CD4-positive, alpha-beta T cell (primary cell): ENCODE results near the gene PCBP4. TPM values are rescaled to one million over a fixed set of nuclear protein-coding genes. Genes with fewer than 3 reads are reported as not detected.

Experiments used
- ATAC-seq: fragments of 200-7000 bp; cut with Tn5 transposase; one replicate; pipeline ENCODE4 v1.10.0; 2022; ENCODE audit warnings: mild to moderate bottlenecking; ENCODE audit not compliant: poor library complexity
- CTCF ChIA-PET: fragments of 350-600 bp; sonication (Branson Sonifier 250); formaldehyde crosslinking; loops from one replicate; lab custom pipeline; 2021; ENCODE audit warnings: antibody characterized with exemption, inconsistent platforms; lab: Charles Lee
- POLR2A ChIA-PET: fragments of 350-600 bp; sonication (Branson Sonifier 250); formaldehyde crosslinking; loops from one replicate; lab custom pipeline; 2021; ENCODE audit warnings: antibody characterized with exemption, inconsistent platforms; lab: Charles Lee
- DNase-seq, 14 experiments: peaks; one replicate each; pipeline ENCODE4 v3.0.0-alpha.2; 2013 to 2020; ENCODE audit warnings: mixed read lengths in 2 of 14
- H3K27ac ChIP-seq, 2 donors: one replicate each; pipeline versions ENCODE4 v1.5.1 to v1.7.0; 2013; ENCODE audit warnings: low read length in 2 of 2, low read depth in 1 of 2, mild to moderate bottlenecking in 1 of 2
- H3K27me3 ChIP-seq, 2 experiments: 1 replicate in 1 of 2; 2 replicates in 1 of 2; pipeline versions ENCODE4 v1.6.1 to v1.7.0; 2013; ENCODE audit warnings: low read length in 2 of 2, control low read depth in 1 of 2, mild to moderate bottlenecking in 1 of 2, moderate library complexity in 1 of 2; ENCODE audit not compliant: insufficient read depth in 2 of 2, control insufficient read depth in 1 of 2
- H3K36me3 ChIP-seq: one replicate; pipeline ENCODE4 v1.6.1; 2013; ENCODE audit warnings: low read length, control low read depth; ENCODE audit not compliant: insufficient read depth
- H3K4me1 ChIP-seq: one replicate; pipeline ENCODE4 v1.6.1; 2013; ENCODE audit warnings: low read length, control low read depth; ENCODE audit not compliant: insufficient read depth
- H3K4me3 ChIP-seq: one replicate; pipeline ENCODE4 v1.5.1; 2013; ENCODE audit warnings: mild to moderate bottlenecking, low read length, moderate library complexity
- H3K9me3 ChIP-seq, 2 experiments: 1 replicate in 1 of 2; 2 replicates in 1 of 2; pipeline versions ENCODE4 v1.6.1 to v1.7.0; 2013; ENCODE audit warnings: low read length in 2 of 2, mild to moderate bottlenecking in 2 of 2, control low read depth in 1 of 2, moderate library complexity in 1 of 2; ENCODE audit not compliant: control insufficient read depth in 1 of 2, insufficient read depth in 1 of 2
- H3K27ac Mint-ChIP-seq: one replicate; pipeline ENCODE4 v1.8.0; 2020; ENCODE audit warnings: mixed read lengths
- H3K27me3 Mint-ChIP-seq: one replicate; pipeline ENCODE4 v1.8.0; 2021; ENCODE audit warnings: mixed read lengths
- H3K36me3 Mint-ChIP-seq: one replicate; pipeline ENCODE4 v1.8.0; 2021; ENCODE audit warnings: low read depth, mixed read lengths
- H3K4me1 Mint-ChIP-seq: one replicate; pipeline ENCODE4 v1.8.0; 2021; ENCODE audit warnings: low read depth, mixed read lengths
- H3K4me3 Mint-ChIP-seq: one replicate; pipeline ENCODE4 v1.8.0; 2020; ENCODE audit warnings: mild to moderate bottlenecking, mixed read lengths
- H3K9me3 Mint-ChIP-seq: one replicate; pipeline ENCODE4 v1.8.0; 2020; ENCODE audit warnings: mixed read lengths
- CTCF ChIP-seq: fragments of 200-600 bp; IDR thresholded peaks from one replicate; pipeline ENCODE4 v1.8.0; 2022; ENCODE audit warnings: antibody characterized with exemption, mild to moderate bottlenecking
- intact Hi-C, 2 experiments: fragments of 100-400 bp; cut with DNase I in 1 of 2; cut with micrococcal nuclease in 1 of 2; formaldehyde crosslinking; loops; one replicate each; pipeline versions ENCODE4 v1.15.1 to v1.9.0; 2023 to 2025; cut with DNase I, micrococcal nuclease
- total RNA-seq, 174 experiments: library from RNA in 2 of 174; stranded (reverse) in 2 of 174; gene quantifications; one replicate each; pipeline ENCODE4 v1.2.3 and lab custom pipeline; 2021 to 2026

Gene PCBP4
- total RNA-seq, 2 experiments from 2014 or later = 14.7 to 16.8 TPM

DNA sequence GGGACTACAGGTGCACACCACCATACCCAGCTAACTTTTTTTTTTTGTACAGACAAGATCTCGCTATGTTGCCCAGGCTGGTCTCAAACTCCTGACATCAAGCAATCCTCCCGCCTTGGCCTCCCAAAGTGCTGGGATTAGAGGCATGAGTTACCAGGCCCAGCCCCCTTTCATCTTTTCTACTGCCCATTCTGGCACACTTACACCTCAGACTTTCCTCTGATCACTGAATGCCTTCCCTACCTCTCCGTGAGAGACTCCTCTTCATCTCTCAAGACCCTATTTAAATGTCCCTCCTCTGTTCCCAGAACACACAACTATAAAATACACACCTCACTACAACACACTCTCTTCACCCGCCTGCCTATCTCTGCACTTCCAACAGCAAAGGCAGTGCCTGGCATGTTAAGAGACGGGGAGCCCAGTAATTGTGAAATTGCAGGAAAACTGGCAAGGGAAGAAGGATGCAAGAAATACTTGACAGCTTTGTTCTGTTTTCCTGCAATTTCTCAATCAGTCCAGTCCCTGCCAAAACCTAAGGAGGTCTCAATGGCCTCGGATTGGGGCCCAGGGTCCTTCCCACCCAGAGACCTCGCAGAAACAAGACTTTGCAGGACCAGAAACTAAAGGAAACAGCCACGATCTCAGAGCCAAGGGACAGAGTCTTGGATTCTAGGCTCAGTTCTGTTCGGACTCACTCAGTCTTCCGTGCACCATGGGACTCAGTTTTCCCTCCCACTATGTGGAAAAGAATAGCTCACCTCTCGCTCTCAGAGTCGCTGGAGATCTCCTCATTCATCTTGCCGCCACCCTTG, 26.4 kb downstream of the PCBP4 start:
- peak overlapping the region; percentile 89 for H3K4me3 ChIP-seq
- no peaks in the 10 kb centered on the region for H3K27me3 ChIP-seq
- Mint-ChIP-seq H3K27ac (peak overlapping the region; percentile 58), H3K27me3 (no peaks in the 10 kb centered on the region), H3K9me3 (no peaks in the 10 kb centered on the region), H3K36me3 (peaks cover 52% of the 10 kb centered on the region), H3K4me1 (peaks cover 36% of the 10 kb centered on the region), H3K4me3 (peak overlapping the region; percentile 95)
- ChIA-PET CTCF (interaction anchor here (0.6 to 2.5 kb wide), 9 partner anchors 17 to 1460 kb away, joined by 3 to 18 read pairs (median 6); partner anchors contain the start of genes ABHD14B, ACY1 and RPL29), POLR2A (interaction anchor here (0.6 to 3.4 kb wide), 11 partner anchors 26 to 117 kb away, joined by 3 to 35 read pairs (median 5); partner anchors contain the start of genes ABHD14A, ABHD14B, ACY1 and PCBP4)
- ATAC-seq (no peak), DNase-seq (no peak)
- peak overlapping the region in 1 of 2 donors; percentile 3 for H3K27ac ChIP-seq
- peaks cover 34% of the 10 kb centered on the region for H3K36me3 ChIP-seq
- intact Hi-C loops = loop anchor here in 1 of 2 experiments (5.0 to 10.0 kb wide), 2 partner anchors 439 to 556 kb away; partner anchors contain the start of genes DCAF1 and MANF
- no peaks in the 10 kb centered on the region for H3K9me3 ChIP-seq
- H3K4me1 ChIP-seq = peaks cover 32% of the 10 kb centered on the region
- TF ChIP-seq CTCF = no peak

DNA sequence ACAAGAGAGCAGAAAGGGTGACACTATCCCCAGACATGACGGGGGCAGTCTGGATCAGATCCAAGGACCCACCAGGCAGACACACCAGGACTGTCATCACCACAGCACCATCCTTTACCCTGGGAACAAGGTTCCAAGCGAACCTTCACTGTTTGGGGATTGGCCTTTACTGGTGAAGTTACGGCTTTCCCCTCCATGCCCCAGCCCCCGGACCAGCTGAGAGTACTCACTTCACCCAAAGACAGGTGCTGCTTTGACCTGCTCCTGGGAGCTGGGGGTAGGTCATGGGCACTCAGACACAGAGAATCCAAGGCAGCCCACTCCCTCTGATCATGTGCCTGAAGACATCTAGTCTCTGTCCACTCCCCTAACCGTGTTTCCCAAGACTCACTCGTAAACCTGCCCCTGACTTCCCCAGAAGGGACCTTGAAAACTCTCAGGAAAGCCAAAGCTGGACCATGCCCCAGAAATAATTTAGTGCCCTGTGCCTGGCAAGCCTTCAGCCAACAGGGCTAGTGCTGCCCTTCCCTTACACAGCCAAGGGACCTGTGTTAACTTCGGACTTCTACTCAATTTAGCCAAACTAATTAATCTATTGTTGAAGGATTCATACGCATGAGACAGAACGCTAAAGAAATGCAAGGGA, 28.4 kb downstream of the PCBP4 start:
- no peak overlapping the region for H3K27ac ChIP-seq
- Mint-ChIP-seq H3K36me3 (peaks cover 71% of the 10 kb centered on the region), H3K4me1 (peaks cover 36% of the 10 kb centered on the region), H3K4me3 (peak overlapping the region; percentile 55), H3K27ac (no peak overlapping the region), H3K27me3 (no peaks in the 10 kb centered on the region), H3K9me3 (no peaks in the 10 kb centered on the region)
- DNase-seq = peak in 1 of 14 experiments; percentile 16
- no peaks in the 10 kb centered on the region for H3K27me3 ChIP-seq
- H3K4me3 ChIP-seq = no peak overlapping the region
- ChIA-PET CTCF (no interaction called here), POLR2A (no interaction called here)
- no peak for ATAC-seq
- intact Hi-C loops = no loop called here
- peaks cover 52% of the 10 kb centered on the region for H3K36me3 ChIP-seq
- H3K4me1 ChIP-seq = peaks cover 32% of the 10 kb centered on the region
- no peak for TF ChIP-seq CTCF
- no peaks in the 10 kb centered on the region for H3K9me3 ChIP-seq

- peaks cover 63% of the 10 kb centered on the region for H3K36me3 ChIP-seq
Measured at GRCh38 chr3:51937611-51938450, 29.4 kb downstream of the PCBP4 start.

More at GRCh38 chr3:51937611-51938450, 29.4 kb downstream of the PCBP4 start:
- Mint-ChIP-seq H3K9me3 (no peaks in the 10 kb centered on the region), H3K4me1 (peaks cover 33% of the 10 kb centered on the region), H3K4me3 (peak overlapping the region; percentile 18), H3K27me3 (no peaks in the 10 kb centered on the region), H3K36me3 (peaks cover 82% of the 10 kb centered on the region), H3K27ac (no peak overlapping the region)
- no peak for ATAC-seq
- H3K9me3 ChIP-seq = no peaks in the 10 kb centered on the region
- H3K4me1 ChIP-seq = peaks cover 24% of the 10 kb centered on the region
- no peak overlapping the region for H3K27ac ChIP-seq
- H3K4me3 ChIP-seq = no peak overlapping the region
- H3K27me3 ChIP-seq = no peaks in the 10 kb centered on the region
- TF ChIP-seq CTCF = no peak
- CTCF ChIA-PET = no interaction called here
- intact Hi-C loops = no loop called here
- POLR2A ChIA-PET = no interaction called here
- peak in 1 of 14 experiments; percentile 18 for DNase-seq
